GM19463 (cell line): ENCODE data around the gene SERGEF.

Source experiments
- ATAC-seq: cut with Tn5 transposase; IDR thresholded peaks from one replicate; pipeline ENCODE4 v1.9.1; 2021; ENCODE audit warnings: mild to moderate bottlenecking, moderate library complexity; ENCODE audit not compliant: unreplicated experiment

Gene SERGEF

GRCh38 chr11:17775035-17775348 lies 237.9 kb downstream of the SERGEF start:
- ATAC-seq: no peak

- no peak for ATAC-seq
These were observed 238.4 kb downstream of the SERGEF start for GRCh38 chr11:17774232-17775034.

DNA sequence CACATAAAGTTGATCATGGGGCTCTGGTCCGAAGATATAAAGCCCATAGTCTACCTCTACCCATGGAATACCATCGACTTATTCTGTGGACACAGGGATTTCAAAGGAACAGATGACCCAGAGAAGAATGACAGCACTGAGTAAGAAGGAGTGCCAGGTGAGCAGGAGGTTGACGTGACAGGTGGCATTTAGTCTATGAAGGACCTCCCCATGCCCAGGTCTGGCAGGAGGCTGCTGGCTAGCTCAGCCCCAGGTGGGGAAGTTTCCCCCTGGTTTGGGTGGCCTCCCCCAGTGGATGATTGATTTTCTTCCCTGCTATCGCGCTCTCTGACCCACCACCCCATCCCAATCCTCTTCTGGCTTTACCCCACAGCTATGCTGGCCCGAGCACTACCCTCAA lies 239.2 kb downstream of the SERGEF start:
- ATAC-seq: no peak

GRCh38 chr11:17772704-17773600 lies 239.9 kb downstream of the SERGEF start:
- no peak for ATAC-seq

GRCh38 chr11:17771841-17772401 lies 240.9 kb downstream of the SERGEF start:
- no peak for ATAC-seq

DNA sequence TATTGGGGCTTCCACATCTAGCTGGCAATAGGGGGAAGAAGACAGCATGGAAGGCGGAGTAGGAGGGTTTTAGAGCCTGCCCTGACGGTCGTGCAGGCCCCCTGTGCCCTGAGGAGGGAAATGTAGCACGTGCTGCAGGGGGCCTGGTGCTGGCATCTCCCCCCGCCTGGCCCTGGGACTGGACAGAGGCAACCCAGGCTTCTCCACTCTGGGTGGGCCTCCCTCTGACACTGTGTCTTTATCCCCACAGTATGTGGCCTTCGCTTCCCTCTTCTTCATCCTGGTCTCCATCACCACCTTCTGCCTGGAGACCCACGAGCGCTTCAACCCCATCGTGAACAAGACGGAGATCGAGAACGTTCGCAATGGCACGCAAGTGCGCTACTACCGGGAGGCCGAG lies 241.4 kb downstream of the SERGEF start:
- no peak for ATAC-seq

GRCh38 chr11:17770917-17771316 lies 241.9 kb downstream of the SERGEF start:
- ATAC-seq: no peak

DNA sequence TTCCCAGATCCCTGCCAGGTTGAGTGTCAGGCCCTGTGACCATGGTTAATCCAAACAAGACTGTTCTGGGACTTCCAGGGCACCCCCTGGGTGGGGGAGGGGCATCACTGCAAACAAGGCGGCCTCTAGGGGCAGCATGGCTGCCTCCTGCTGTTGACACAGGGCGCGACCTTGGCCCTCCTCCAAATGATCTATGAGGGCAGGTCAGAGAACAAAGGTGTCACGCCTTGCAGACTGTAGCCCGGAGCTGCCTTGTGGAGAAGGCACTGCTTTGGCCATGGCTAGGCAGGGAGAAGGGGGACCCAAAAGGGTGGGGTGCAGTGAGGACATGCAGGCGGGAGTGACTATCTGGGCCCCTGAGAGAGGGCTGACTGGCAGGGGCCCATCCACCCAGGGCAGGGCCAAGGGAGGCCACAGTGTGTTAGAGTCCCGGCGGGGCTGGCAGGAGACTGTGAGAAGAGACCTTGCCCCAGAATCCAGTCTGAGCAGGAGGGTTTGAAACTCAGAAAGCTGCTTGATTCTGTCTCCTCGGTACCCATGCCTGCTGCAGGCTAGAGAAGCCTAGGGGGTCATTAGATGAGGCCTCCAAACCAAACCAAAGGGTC lies 242.7 kb downstream of the SERGEF start:
- ATAC-seq: no peak

GRCh38 chr11:17769218-17769617 lies 243.6 kb downstream of the SERGEF start:
- ATAC-seq: no peak

DNA sequence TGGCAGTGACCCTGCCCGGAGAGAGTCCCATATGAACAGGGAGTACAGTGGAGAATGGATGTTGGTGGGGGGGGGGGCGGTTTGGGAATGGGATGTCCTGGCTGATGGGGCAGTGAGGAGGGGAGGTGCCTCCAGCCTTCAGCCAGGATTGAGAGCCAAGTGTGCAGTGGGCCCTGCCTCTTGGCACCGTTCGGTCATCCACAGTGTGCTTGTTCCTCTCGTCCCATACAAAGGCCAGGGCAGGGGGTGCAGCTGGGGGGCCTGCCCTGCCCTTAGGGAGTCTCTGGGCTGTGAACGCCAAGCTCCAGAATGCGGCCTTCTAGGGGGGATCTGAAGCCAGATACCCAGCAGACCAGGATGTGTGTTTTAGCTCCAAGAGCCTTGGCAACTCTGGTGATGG lies 244.3 kb downstream of the SERGEF start:
- ATAC-seq: no peak

- ATAC-seq: no peak
These were observed 244.9 kb downstream of the SERGEF start for GRCh38 chr11:17767914-17768313.

- no peak for ATAC-seq
These were observed 245.5 kb downstream of the SERGEF start for GRCh38 chr11:17767301-17767885.

DNA sequence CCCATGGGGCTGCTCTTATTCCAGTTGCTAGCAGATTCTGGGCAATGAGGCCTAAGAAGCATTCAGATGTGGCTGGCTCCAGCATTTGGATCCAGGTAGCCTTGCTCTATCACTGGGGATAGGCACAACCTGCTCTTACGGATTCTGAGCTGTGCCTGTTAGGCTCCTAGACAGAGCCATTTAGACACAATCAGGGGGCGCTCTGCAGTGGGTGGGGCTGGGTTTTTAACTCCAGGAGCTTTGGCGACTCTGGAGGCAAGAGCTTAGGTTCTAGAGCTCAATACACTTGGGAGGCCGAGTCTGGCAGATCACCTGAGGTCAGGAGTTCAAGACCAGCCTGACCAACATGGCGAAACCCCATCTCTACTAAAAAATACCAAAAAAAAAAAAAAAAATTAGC lies 246.3 kb downstream of the SERGEF start:
- ATAC-seq: no peak

- no peak for ATAC-seq
These were observed 246.8 kb downstream of the SERGEF start for GRCh38 chr11:17766073-17766359.

- ATAC-seq: no peak
These were observed 247.3 kb downstream of the SERGEF start for GRCh38 chr11:17765356-17766072.

- ATAC-seq: no peak
These were observed 248.2 kb downstream of the SERGEF start for GRCh38 chr11:17764446-17765218.

- no peak for ATAC-seq
These were observed 249.1 kb downstream of the SERGEF start for GRCh38 chr11:17763703-17764102.

DNA sequence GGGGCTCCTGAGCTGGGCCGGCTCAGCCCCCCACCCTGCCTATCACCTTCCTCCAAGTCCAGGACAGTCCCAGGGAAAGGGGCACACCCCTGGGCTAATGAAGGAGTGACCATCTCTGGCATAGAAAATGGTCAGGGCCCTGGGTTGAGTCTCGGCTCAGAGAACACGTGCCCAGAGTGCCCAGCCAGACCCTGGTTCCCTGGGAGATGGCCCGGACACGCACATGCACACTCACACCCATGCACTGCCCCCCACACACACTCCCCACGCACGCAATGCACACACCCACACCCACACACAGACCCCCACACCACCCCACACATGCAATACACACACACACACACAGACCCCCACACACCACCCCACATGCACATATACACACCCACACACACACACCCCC lies 249.6 kb downstream of the SERGEF start:
- ATAC-seq: no peak

- no peak for ATAC-seq
These were observed 250.4 kb downstream of the SERGEF start for GRCh38 chr11:17762309-17762974.
